NCI-H524 (cell line): ENCODE results near the gene PAX9.

Source experiments
- DNase-seq, 2 experiments: peaks; one replicate each; lab custom pipeline; 2025; lab: John Stamatoyannopoulos, UW

PAX9 gene

GRCh38 chr14:36655963-36656686, 5.5 kb upstream of the PAX9 start:
- peak; percentile 88 to 95 for DNase-seq

- DNase-seq = peak; percentile 53 to 70
Measured at GRCh38 chr14:36656687-36657398, 4.8 kb upstream of the PAX9 start.

- peak; percentile 26 to 52 for DNase-seq
Measured at GRCh38 chr14:36657399-36658122, 4.1 kb upstream of the PAX9 start.

- peak in 1 of 2 experiments; percentile 44 for DNase-seq
Measured at GRCh38 chr14:36658123-36659009, 3.3 kb upstream of the PAX9 start.

GRCh38 chr14:36659010-36659821, 2.4 kb upstream of the PAX9 start:
- peak in 1 of 2 experiments; percentile 36 for DNase-seq

- DNase-seq = no peak
Measured at GRCh38 chr14:36659822-36660735, 1.6 kb upstream of the PAX9 start.

GRCh38 chr14:36660736-36661505, 739 bp upstream of the PAX9 start:
- DNase-seq = peak in 1 of 2 experiments; percentile 37

- DNase-seq = peak in 1 of 2 experiments; percentile 58
Measured at GRCh38 chr14:36662258-36662542, 540 bp downstream of the PAX9 start.

- DNase-seq = peak; percentile 58 to 76
Measured at GRCh38 chr14:36662543-36663403, 1.1 kb downstream of the PAX9 start.

- peak in 1 of 2 experiments; percentile 56 for DNase-seq
Measured at GRCh38 chr14:36663404-36664321, 2.0 kb downstream of the PAX9 start.

- DNase-seq = no peak
Measured at GRCh38 chr14:36664322-36665193, 2.9 kb downstream of the PAX9 start.

- DNase-seq = no peak
Measured at GRCh38 chr14:36665887-36666415, 4.3 kb downstream of the PAX9 start.

GRCh38 chr14:36666416-36667206, 5.0 kb downstream of the PAX9 start:
- DNase-seq = no peak

GRCh38 chr14:36667679-36668078, 6.0 kb downstream of the PAX9 start:
- peak in 1 of 2 experiments; percentile 25 for DNase-seq

- DNase-seq = no peak
Measured at GRCh38 chr14:36671149-36671548, 9.5 kb downstream of the PAX9 start.
